HG03521 (cell line): ENCODE measurements around the gene CFAP20DC.

Experiments used
- ATAC-seq: cut with Tn5 transposase; IDR thresholded peaks from one replicate; pipeline ENCODE4 v1.9.1; 2021; ENCODE audit warnings: mild to moderate bottlenecking, moderate library complexity; ENCODE audit not compliant: unreplicated experiment

The CFAP20DC gene

GRCh38 chr3:59027607-59028006 lies 22.2 kb downstream of the CFAP20DC start:
- no peak for ATAC-seq

- no peak for ATAC-seq
Observed at GRCh38 chr3:59023612-59024011, 26.2 kb downstream of the CFAP20DC start.

- ATAC-seq, result no peak
Observed at GRCh38 chr3:59017617-59017984, 32.2 kb downstream of the CFAP20DC start.

- ATAC-seq, result no peak
Observed at GRCh38 chr3:59016930-59017616, 32.8 kb downstream of the CFAP20DC start.

GRCh38 chr3:59013611-59014010 lies 36.2 kb downstream of the CFAP20DC start:
- no peak for ATAC-seq

GRCh38 chr3:59006634-59007517 lies 42.9 kb downstream of the CFAP20DC start:
- ATAC-seq, result no peak

- no peak for ATAC-seq
Observed at GRCh38 chr3:59001675-59002074, 48.1 kb downstream of the CFAP20DC start.

- no peak for ATAC-seq
Observed at GRCh38 chr3:58999774-59000160, 50.1 kb downstream of the CFAP20DC start.

- no peak for ATAC-seq
Observed at GRCh38 chr3:58999134-58999773, 50.6 kb downstream of the CFAP20DC start.

GRCh38 chr3:58998476-58999117 lies 51.2 kb downstream of the CFAP20DC start:
- no peak for ATAC-seq

- no peak for ATAC-seq
Observed at GRCh38 chr3:58996730-58997129, 53.1 kb downstream of the CFAP20DC start.

- ATAC-seq, result no peak
Observed at GRCh38 chr3:58994746-58995330, 55.0 kb downstream of the CFAP20DC start.

GRCh38 chr3:58993547-58993946 lies 56.3 kb downstream of the CFAP20DC start:
- no peak for ATAC-seq

- ATAC-seq, result no peak
Observed at GRCh38 chr3:58991623-58992022, 58.2 kb downstream of the CFAP20DC start.

GRCh38 chr3:58991026-58991425 lies 58.8 kb downstream of the CFAP20DC start:
- ATAC-seq, result no peak

- no peak for ATAC-seq
Observed at GRCh38 chr3:58989955-58990354, 59.9 kb downstream of the CFAP20DC start.

GRCh38 chr3:58989163-58989562 lies 60.7 kb downstream of the CFAP20DC start:
- no peak for ATAC-seq

- no peak for ATAC-seq
Observed at GRCh38 chr3:58988041-58988440, 61.8 kb downstream of the CFAP20DC start.

- ATAC-seq, result no peak
Observed at GRCh38 chr3:58986654-58987053, 63.2 kb downstream of the CFAP20DC start.

- no peak for ATAC-seq
Observed at GRCh38 chr3:58979840-58980239, 70.0 kb downstream of the CFAP20DC start.

GRCh38 chr3:58973796-58974195 lies 76.0 kb downstream of the CFAP20DC start:
- no peak for ATAC-seq
